Fibroblast of lung (primary cell): ENCODE results near the gene CEMIP. TPM values are rescaled to one million over a fixed set of nuclear protein-coding genes. Genes with fewer than 3 reads are reported as not detected.

Experiments used
- DNase-seq, 2 donors: peaks; one replicate each; pipeline versions ENCODE4 v3.0.0 to v3.0.0-alpha.2; 2010; ENCODE audit warnings: low read depth in 2 of 2
- H2AFZ ChIP-seq: 2 replicates; pipeline ENCODE4 v1.5.1; 2012; ENCODE audit warnings: low read length, control low read depth, inconsistent platforms
- H3K27ac ChIP-seq: 2 replicates; pipeline ENCODE4 v1.5.1; 2011; ENCODE audit warnings: low read length, control low read depth; ENCODE audit not compliant: insufficient read depth
- H3K27me3 ChIP-seq: 2 replicates; pipeline ENCODE4 v1.5.1; 2011; ENCODE audit warnings: mild to moderate bottlenecking, low read length; ENCODE audit not compliant: control insufficient read depth, insufficient read depth
- H3K36me3 ChIP-seq: 2 replicates; pipeline ENCODE4 v1.5.1; 2011; ENCODE audit warnings: low read length; ENCODE audit not compliant: control insufficient read depth, insufficient read depth
- H3K4me1 ChIP-seq: 2 replicates; pipeline ENCODE4 v1.5.1; 2011; ENCODE audit warnings: low read length; ENCODE audit not compliant: control insufficient read depth, insufficient read depth; ENCODE audit errors: extremely low read depth
- H3K4me2 ChIP-seq: 2 replicates; pipeline ENCODE4 v1.5.1; 2011; ENCODE audit warnings: low read length, control low read depth; ENCODE audit not compliant: insufficient read depth; ENCODE audit errors: extremely low read depth
- H3K4me3 ChIP-seq, 4 experiments: fragments of 200-600 bp in 1 of 4; sonication (generic) in 1 of 4; replicated peaks in 1 of 4; 2 replicates each; pipeline ENCODE4 v1.5.1; 2011 to 2016; ENCODE audit warnings: low read length in 4 of 4, low read depth in 3 of 4, mild to moderate bottlenecking in 3 of 4, control low read depth in 2 of 4, inconsistent platforms in 1 of 4, mixed read lengths in 1 of 4; ENCODE audit not compliant: insufficient read depth in 1 of 4; ENCODE audit errors: control extremely low read depth in 1 of 4
- H3K79me2 ChIP-seq: 2 replicates; pipeline ENCODE4 v1.5.1; 2012; ENCODE audit warnings: mild to moderate bottlenecking, low read length, inconsistent platforms; ENCODE audit not compliant: control insufficient read depth, insufficient read depth
- H3K9ac ChIP-seq: 2 replicates; pipeline ENCODE4 v1.5.1; 2011; ENCODE audit warnings: mild to moderate bottlenecking, low read length, control low read depth; ENCODE audit not compliant: insufficient read depth
- H3K9me3 ChIP-seq: 2 replicates; pipeline ENCODE4 v1.5.1; 2012; ENCODE audit warnings: low read depth, low read length; ENCODE audit not compliant: control insufficient read depth, insufficient read depth
- H4K20me1 ChIP-seq: 2 replicates; pipeline ENCODE4 v1.5.1; 2011; ENCODE audit warnings: low read length; ENCODE audit not compliant: control insufficient read depth, insufficient read depth; ENCODE audit errors: extremely low read depth
- EZH2 ChIP-seq: IDR thresholded peaks from 2 replicates; pipeline ENCODE4 v1.5.1; 2012; ENCODE audit warnings: low read length, control low read depth, mild to moderate bottlenecking; ENCODE audit errors: missing control alignments
- polyA plus RNA-seq, 2 donors: library from polyadenylated mRNA; depleted of rRNA in 1 of 2; stranded (reverse) in 1 of 2; unstranded in 1 of 2; fragments of >200 nt; gene quantifications; 2 replicates each; pipeline ENCODE4 v1.2.1, GENCODE V29; 2011 to 2012; ENCODE audit warnings: missing spikeins in 1 of 2
- total RNA-seq: library from RNA; depleted of rRNA; stranded (reverse); fragments of >200 nt; gene quantifications from 2 replicates; pipeline ENCODE4 v1.2.1, GENCODE V29; 2014
- TF ChIP-seq, protein P1 (sequence below), 2 donors: IDR thresholded peaks in 1 of 2; conservative IDR thresholded peaks in 1 of 2; 1 replicate in 1 of 2; 2 replicates in 1 of 2; pipeline ENCODE4 v1.5.1; 2011 to 2012; ENCODE audit warnings: low read length in 2 of 2, control low read depth in 1 of 2, inconsistent platforms in 1 of 2, low read depth in 1 of 2, mild to moderate bottlenecking in 1 of 2

The CEMIP gene
- total and polyA plus RNA-seq, 2 donors (not counting 1 experiment from before 2014, with no cell fraction given) = 946 to 1,190 TPM

DNA sequence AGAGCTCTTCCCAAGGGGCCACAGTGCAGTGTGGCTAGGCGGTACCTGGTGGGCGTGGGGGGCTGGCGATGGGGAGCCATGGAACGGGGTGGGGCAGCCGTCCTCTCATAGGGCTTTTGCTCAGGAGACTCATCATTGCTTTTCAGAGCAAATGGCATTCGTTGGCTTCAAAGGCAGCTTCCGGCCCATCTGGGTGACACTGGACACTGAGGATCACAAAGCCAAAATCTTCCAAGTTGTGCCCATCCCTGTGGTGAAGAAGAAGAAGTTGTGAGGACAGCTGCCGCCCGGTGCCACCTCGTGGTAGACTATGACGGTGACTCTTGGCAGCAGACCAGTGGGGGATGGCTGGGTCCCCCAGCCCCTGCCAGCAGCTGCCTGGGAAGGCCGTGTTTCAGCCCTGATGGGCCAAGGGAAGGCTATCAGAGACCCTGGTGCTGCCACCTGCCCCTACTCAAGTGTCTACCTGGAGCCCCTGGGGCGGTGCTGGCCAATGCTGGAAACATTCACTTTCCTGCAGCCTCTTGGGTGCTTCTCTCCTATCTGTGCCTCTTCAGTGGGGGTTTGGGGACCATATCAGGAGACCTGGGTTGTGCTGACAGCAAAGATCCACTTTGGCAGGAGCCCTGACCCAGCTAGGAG, 169.6 kb downstream of the CEMIP start:
- Histone ChIP-seq H3K9me3 (no peaks in the 10 kb centered on the region), H3K4me3 (no peak overlapping the region), H3K27me3 (no peaks in the 10 kb centered on the region), H3K27ac (no peak overlapping the region), H3K79me2 (no peaks in the 10 kb centered on the region), H3K4me2 (no peak overlapping the region), H4K20me1 (no peaks in the 10 kb centered on the region), H3K9ac (no peak overlapping the region), H3K36me3 (peaks cover 34% of the 10 kb centered on the region), H3K4me1 (no peaks in the 10 kb centered on the region), H2AFZ (no peak overlapping the region)
- TF ChIP-seq EZH2 = no peak
- TF ChIP-seq, protein P1, sequence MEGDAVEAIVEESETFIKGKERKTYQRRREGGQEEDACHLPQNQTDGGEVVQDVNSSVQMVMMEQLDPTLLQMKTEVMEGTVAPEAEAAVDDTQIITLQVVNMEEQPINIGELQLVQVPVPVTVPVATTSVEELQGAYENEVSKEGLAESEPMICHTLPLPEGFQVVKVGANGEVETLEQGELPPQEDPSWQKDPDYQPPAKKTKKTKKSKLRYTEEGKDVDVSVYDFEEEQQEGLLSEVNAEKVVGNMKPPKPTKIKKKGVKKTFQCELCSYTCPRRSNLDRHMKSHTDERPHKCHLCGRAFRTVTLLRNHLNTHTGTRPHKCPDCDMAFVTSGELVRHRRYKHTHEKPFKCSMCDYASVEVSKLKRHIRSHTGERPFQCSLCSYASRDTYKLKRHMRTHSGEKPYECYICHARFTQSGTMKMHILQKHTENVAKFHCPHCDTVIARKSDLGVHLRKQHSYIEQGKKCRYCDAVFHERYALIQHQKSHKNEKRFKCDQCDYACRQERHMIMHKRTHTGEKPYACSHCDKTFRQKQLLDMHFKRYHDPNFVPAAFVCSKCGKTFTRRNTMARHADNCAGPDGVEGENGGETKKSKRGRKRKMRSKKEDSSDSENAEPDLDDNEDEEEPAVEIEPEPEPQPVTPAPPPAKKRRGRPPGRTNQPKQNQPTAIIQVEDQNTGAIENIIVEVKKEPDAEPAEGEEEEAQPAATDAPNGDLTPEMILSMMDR (conservative IDR thresholded peaks at IDR 0.05 in 1 of 2, IDR thresholded peaks at IDR 0.05 in 1 of 2; ENCODE audit: low read depth in 1 of 2, low read length in 2 of 2) = no peak
- DNase-seq = no peak

DNA sequence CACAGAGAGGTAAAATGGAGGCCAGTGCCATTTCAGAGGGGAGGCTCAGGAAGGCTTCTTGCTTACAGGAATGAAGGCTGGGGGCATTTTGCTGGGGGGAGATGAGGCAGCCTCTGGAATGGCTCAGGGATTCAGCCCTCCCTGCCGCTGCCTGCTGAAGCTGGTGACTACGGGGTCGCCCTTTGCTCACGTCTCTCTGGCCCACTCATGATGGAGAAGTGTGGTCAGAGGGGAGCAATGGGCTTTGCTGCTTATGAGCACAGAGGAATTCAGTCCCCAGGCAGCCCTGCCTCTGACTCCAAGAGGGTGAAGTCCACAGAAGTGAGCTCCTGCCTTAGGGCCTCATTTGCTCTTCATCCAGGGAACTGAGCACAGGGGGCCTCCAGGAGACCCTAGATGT, 170.6 kb downstream of the CEMIP start:
- Histone ChIP-seq H3K9ac (no peak overlapping the region), H4K20me1 (no peaks in the 10 kb centered on the region), H2AFZ (no peak overlapping the region), H3K36me3 (peaks cover 33% of the 10 kb centered on the region), H3K27ac (no peak overlapping the region), H3K4me3 (no peak overlapping the region), H3K79me2 (no peaks in the 10 kb centered on the region), H3K4me2 (no peak overlapping the region), H3K27me3 (no peaks in the 10 kb centered on the region), H3K4me1 (no peaks in the 10 kb centered on the region), H3K9me3 (no peaks in the 10 kb centered on the region)
- TF ChIP-seq, protein P1 (conservative IDR thresholded peaks at IDR 0.05 in 1 of 2, IDR thresholded peaks at IDR 0.05 in 1 of 2; ENCODE audit: low read depth in 1 of 2, low read length in 2 of 2) = no peak
- no peak for TF ChIP-seq EZH2
- no peak for DNase-seq

DNA sequence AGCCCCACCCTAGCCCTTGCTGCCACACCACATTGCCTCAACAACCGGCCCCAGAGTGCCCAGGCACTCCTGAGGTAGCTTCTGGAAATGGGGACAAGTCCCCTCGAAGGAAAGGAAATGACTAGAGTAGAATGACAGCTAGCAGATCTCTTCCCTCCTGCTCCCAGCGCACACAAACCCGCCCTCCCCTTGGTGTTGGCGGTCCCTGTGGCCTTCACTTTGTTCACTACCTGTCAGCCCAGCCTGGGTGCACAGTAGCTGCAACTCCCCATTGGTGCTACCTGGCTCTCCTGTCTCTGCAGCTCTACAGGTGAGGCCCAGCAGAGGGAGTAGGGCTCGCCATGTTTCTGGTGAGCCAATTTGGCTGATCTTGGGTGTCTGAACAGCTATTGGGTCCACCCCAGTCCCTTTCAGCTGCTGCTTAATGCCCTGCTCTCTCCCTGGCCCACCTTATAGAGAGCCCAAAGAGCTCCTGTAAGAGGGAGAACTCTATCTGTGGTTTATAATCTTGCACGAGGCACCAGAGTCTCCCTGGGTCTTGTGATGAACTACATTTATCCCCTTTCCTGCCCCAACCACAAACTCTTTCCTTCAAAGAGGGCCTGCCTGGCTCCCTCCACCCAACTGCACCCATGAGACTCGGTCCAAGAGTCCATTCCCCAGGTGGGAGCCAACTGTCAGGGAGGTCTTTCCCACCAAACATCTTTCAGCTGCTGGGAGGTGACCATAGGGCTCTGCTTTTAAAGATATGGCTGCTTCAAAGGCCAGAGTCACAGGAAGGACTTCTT, 171.3 kb downstream of the CEMIP start:
- no peak overlapping the region for H3K9ac ChIP-seq
- no peaks in the 10 kb centered on the region for H3K9me3 ChIP-seq
- TF ChIP-seq EZH2 = no peak
- TF ChIP-seq, protein P1 (conservative IDR thresholded peaks at IDR 0.05 in 1 of 2, IDR thresholded peaks at IDR 0.05 in 1 of 2; ENCODE audit: low read depth in 1 of 2, low read length in 2 of 2) = no peak
- no peaks in the 10 kb centered on the region for H3K27me3 ChIP-seq
- no peak overlapping the region for H3K4me3 ChIP-seq
- H3K27ac ChIP-seq = no peak overlapping the region
- no peak for DNase-seq
- H3K36me3 ChIP-seq = peaks cover 32% of the 10 kb centered on the region
- no peak overlapping the region for H2AFZ ChIP-seq
- no peak overlapping the region for H3K4me2 ChIP-seq
- H3K4me1 ChIP-seq = no peaks in the 10 kb centered on the region
- H4K20me1 ChIP-seq = no peaks in the 10 kb centered on the region
- no peaks in the 10 kb centered on the region for H3K79me2 ChIP-seq
